HCT116 (cell line): ENCODE data around the gene ACSS3. TPM values are rescaled to one million over a fixed set of nuclear protein-coding genes. Genes with fewer than 3 reads are reported as not detected.

ENCODE experiments used
- ATAC-seq: fragments of 200-7000 bp; cut with Tn5 transposase; 2 replicates; pipeline ENCODE4 v1.9.1; 2020; ENCODE audit warnings: mild to moderate bottlenecking, moderate library complexity
- BruUV-seq: library from RNA; stranded (reverse); fragments of 400-500 nt; replicated peaks from 2 replicates; lab custom pipeline; 2021; lab: Mats Ljungman, UMichigan
- CTCF ChIA-PET: fragments of 300-600 bp; sonication (Branson Sonifier 250); formaldehyde crosslinking; loops from one replicate; lab custom pipeline; 2021; ENCODE audit warnings: antibody characterized with exemption; lab: Charles Lee
- POLR2A ChIA-PET: fragments of 300-600, 350-600 bp; sonication (Branson Sonifier 250); formaldehyde crosslinking; loops from one replicate; lab custom pipeline; 2021; ENCODE audit warnings: antibody characterized with exemption; lab: Charles Lee
- RAD21 ChIA-PET, 2 experiments: fragments of 300-600 bp; sonication (Branson Sonifier 250); formaldehyde crosslinking; loops; one replicate each; lab custom pipeline; 2023; ENCODE audit warnings: low total read pairs in 2 of 2; ENCODE audit not compliant: uncharacterized antibody in 2 of 2, unreplicated experiment in 2 of 2, low non-redundant PET in 1 of 2; lab: Charles Lee
- DNase-seq: peaks from one replicate; pipeline ENCODE4 v3.0.0-alpha.2; 2010; ENCODE audit warnings: low read depth, low spot score
- H2AFZ ChIP-seq: fragments of 200-600 bp; shearing (Covaris generic), sonication (generic); 2 replicates; pipeline ENCODE4 v1.6.1; 2017; ENCODE audit warnings: low read depth, mixed run types, mixed read lengths, antibody characterized with exemption, low read length; ENCODE audit not compliant: poor library complexity, severe bottlenecking
- H3K27ac ChIP-seq: 2 replicates; pipeline ENCODE4 v1.5.1; 2012; ENCODE audit warnings: low read depth, low read length
- H3K27me3 ChIP-seq: fragments of 200-600 bp; sonication (generic); 2 replicates; pipeline ENCODE4 v1.6.1; 2016; ENCODE audit warnings: mixed run types, low read length, mixed read lengths; ENCODE audit not compliant: insufficient read depth
- H3K36me3 ChIP-seq, 2 experiments: fragments of 200-500 bp in 1 of 2; fragments of 200-600 bp in 1 of 2; sonication (Bioruptor generic) in 1 of 2; sonication (generic) in 1 of 2; 2 replicates each; pipeline versions ENCODE4 v1.5.1 to v1.6.1; 2014 to 2016; ENCODE audit warnings: low read length in 2 of 2, inconsistent platforms in 1 of 2, mixed read lengths in 1 of 2, mixed run types in 1 of 2; ENCODE audit not compliant: insufficient read depth in 2 of 2, control insufficient read depth in 1 of 2
- H3K4me1 ChIP-seq, 2 experiments: fragments of 200-600 bp in 1 of 2; sonication (generic) in 1 of 2; 2 replicates each; pipeline versions ENCODE4 v1.5.1 to v1.6.1; 2012 to 2017; ENCODE audit warnings: low read length in 2 of 2, inconsistent platforms in 1 of 2, mild to moderate bottlenecking in 1 of 2, mixed read lengths in 1 of 2, mixed run types in 1 of 2, moderate library complexity in 1 of 2; ENCODE audit not compliant: insufficient read depth in 2 of 2, control insufficient read depth in 1 of 2
- H3K4me2 ChIP-seq: fragments of 200-600 bp; sonication (generic); 2 replicates; pipeline ENCODE4 v1.6.1; 2017; ENCODE audit warnings: mixed run types, low read length, mixed read lengths
- H3K4me3 ChIP-seq, 2 experiments: fragments of 200-600 bp in 1 of 2; sonication (generic) in 1 of 2; replicated peaks in 1 of 2; 2 replicates each; pipeline ENCODE4 v1.5.1; 2011 to 2016; ENCODE audit warnings: low read length in 2 of 2, control low read depth in 1 of 2, low read depth in 1 of 2, mild to moderate bottlenecking in 1 of 2, mixed read lengths in 1 of 2, mixed run types in 1 of 2
- H3K79me2 ChIP-seq: fragments of 200-600 bp; sonication (generic); 2 replicates; pipeline ENCODE4 v1.6.1; 2017; ENCODE audit warnings: mild to moderate bottlenecking, mixed run types, low read length, moderate library complexity, mixed read lengths; ENCODE audit not compliant: insufficient read depth
- H3K9ac ChIP-seq: fragments of 200-600 bp; sonication (generic); 2 replicates; pipeline ENCODE4 v1.6.1; 2016; ENCODE audit warnings: low read length, mixed read lengths
- H3K9me2 ChIP-seq: fragments of 200-600 bp; sonication (generic), shearing (Covaris generic); 2 replicates; pipeline ENCODE4 v1.6.1; 2017; ENCODE audit warnings: mixed run types, mild to moderate bottlenecking, moderate library complexity; ENCODE audit not compliant: insufficient read depth
- H3K9me3 ChIP-seq, 2 experiments: fragments of 200-500 bp in 1 of 2; fragments of 200-600 bp in 1 of 2; sonication (Bioruptor generic) in 1 of 2; sonication (generic) in 1 of 2; 2 replicates each; pipeline ENCODE4 v1.6.1; 2014 to 2017; ENCODE audit warnings: low read length in 2 of 2, mixed read lengths in 2 of 2, inconsistent platforms in 1 of 2, low read depth in 1 of 2, mild to moderate bottlenecking in 1 of 2, mixed run types in 1 of 2, moderate library complexity in 1 of 2; ENCODE audit not compliant: control insufficient read depth in 1 of 2, insufficient read depth in 1 of 2
- H4K20me1 ChIP-seq: fragments of 200-600 bp; sonication (generic), shearing (Covaris generic); 2 replicates; pipeline ENCODE4 v1.6.1; 2017; ENCODE audit warnings: mixed run types, mild to moderate bottlenecking, moderate library complexity; ENCODE audit not compliant: insufficient read depth
- CEBPB ChIP-seq: IDR thresholded peaks from 2 replicates; pipeline ENCODE4 v1.6.1; 2012; ENCODE audit warnings: low read depth
- EGR1 ChIP-seq: IDR thresholded peaks from 2 replicates; pipeline ENCODE4 v1.6.1; 2012; ENCODE audit warnings: low read depth
- EZH2 ChIP-seq: fragments of 200-600 bp; sonication (generic); IDR thresholded peaks from 2 replicates; pipeline ENCODE4 v1.6.1; 2017; ENCODE audit warnings: antibody characterized with exemption, mixed run types
- EZH2phosphoT487 ChIP-seq: fragments of 200-600 bp; IDR thresholded peaks from 2 replicates; pipeline ENCODE4 v1.6.1; 2018; ENCODE audit warnings: antibody characterized with exemption, borderline replicate concordance
- FOSL1 ChIP-seq: IDR thresholded peaks from 2 replicates; pipeline ENCODE4 v1.6.1; 2012; ENCODE audit warnings: low read depth
- POLR2A ChIP-seq: IDR thresholded peaks from 2 replicates; pipeline ENCODE4 v1.7.0; 2011; ENCODE audit warnings: borderline replicate concordance; ENCODE audit not compliant: insufficient read depth, insufficient read length; ENCODE audit errors: extremely low read depth
- POLR2AphosphoS5 ChIP-seq: IDR thresholded peaks from 2 replicates; pipeline ENCODE4 v1.6.1; 2011; ENCODE audit warnings: mild to moderate bottlenecking, low read depth, low read length, moderate library complexity
- RAD21 ChIP-seq: IDR thresholded peaks from 2 replicates; pipeline ENCODE4 v1.6.1; 2012; ENCODE audit warnings: low read depth, mild to moderate bottlenecking
- SIN3A ChIP-seq: IDR thresholded peaks from 2 replicates; pipeline ENCODE4 v1.6.1; 2012; ENCODE audit warnings: low read depth
- SRF ChIP-seq: IDR thresholded peaks from 2 replicates; pipeline ENCODE4 v1.6.1; 2012; ENCODE audit warnings: low read depth
- TCF7L2 ChIP-seq: IDR thresholded peaks from 2 replicates; pipeline ENCODE4 v1.7.0; 2011; ENCODE audit warnings: borderline replicate concordance, inconsistent platforms; ENCODE audit not compliant: insufficient read depth, insufficient read length; ENCODE audit errors: extremely low read depth
- YY1 ChIP-seq: IDR thresholded peaks from 2 replicates; pipeline ENCODE4 v1.6.1; 2011; ENCODE audit warnings: low read length, low read depth, moderate library complexity, mild to moderate bottlenecking; ENCODE audit not compliant: insufficient replicate concordance; ENCODE audit errors: extremely low read depth
- ZBTB33 ChIP-seq: IDR thresholded peaks from 2 replicates; pipeline ENCODE4 v1.6.1; 2011; ENCODE audit warnings: mild to moderate bottlenecking, low read length, moderate library complexity; ENCODE audit not compliant: insufficient replicate concordance; ENCODE audit errors: extremely low read depth
- ZFX ChIP-seq: fragments of 450-650 bp; IDR thresholded peaks from 2 replicates; pipeline ENCODE4 v1.6.1; 2017
- intact Hi-C: fragments of 100-400 bp; cut with micrococcal nuclease; formaldehyde crosslinking; loops from 2 replicates; pipeline ENCODE4 v1.10.0; 2022
- total RNA-seq: library from RNA; stranded (reverse); gene quantifications from one replicate; pipeline ENCODE4 v1.2.1, GENCODE V29; 2021; ENCODE audit not compliant: unreplicated experiment
- TF ChIP-seq, protein P1 (sequence below): IDR thresholded peaks from 2 replicates; pipeline ENCODE4 v1.6.1; 2012

Gene ACSS3
- total RNA-seq, 1 experiment from 2014 or later: 0.30 TPM

DNA sequence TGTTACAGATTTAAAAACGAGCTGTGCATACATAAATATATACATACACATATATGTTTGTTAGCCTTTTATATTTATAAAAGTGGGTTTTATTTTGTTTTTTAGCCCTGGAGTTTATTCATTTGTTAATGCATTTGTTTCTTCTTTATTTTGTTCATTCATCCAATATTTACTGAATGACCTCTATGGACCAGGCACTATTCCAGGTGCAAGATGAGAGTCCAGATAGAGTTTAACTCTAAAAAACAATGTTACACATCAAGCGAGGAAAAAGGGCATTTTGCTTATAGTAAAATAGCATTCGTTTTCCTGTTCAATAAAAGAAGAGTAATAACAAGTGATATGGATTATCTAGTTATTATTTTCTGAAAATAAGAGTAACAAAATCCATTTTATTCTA, 14.2 kb downstream of the ACSS3 start (continued):
- TF ChIP-seq RAD21: no peak
- TF ChIP-seq SIN3A: no peak
- no peak for TF ChIP-seq TCF7L2
- no peak for TF ChIP-seq ZBTB33

DNA sequence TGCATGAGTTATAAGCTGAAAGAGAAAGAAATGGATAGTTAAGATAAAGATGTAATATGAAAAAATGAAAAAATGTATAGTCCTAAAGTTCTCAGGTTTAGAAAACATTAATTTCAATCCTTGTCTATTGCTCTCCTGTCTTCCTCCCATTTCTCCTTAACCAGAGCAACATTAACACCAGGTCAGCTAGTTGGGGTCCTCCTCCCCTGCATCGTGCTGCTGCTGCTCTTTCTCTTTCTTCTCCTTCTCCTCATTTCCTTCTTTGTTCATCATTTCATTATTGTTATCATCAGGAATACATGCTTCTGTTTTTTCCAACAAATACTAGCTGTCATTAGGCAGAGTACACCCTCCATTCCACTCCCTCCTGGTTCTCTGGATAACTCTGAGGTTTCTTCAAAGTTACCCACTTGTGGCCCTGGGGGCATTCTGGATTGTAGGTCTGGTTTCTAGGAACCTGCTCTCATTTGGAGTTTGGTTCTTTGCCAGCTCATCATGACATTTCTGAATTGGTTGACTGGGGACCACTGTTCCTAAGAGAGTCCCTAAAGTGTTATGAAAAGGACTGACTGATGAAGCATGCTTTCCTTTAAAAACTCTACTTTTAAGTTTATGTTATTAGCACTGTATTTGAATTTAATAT, 17.0 kb downstream of the ACSS3 start:
- ATAC-seq: no peak
- Histone ChIP-seq H3K4me1 (no peaks in the 10 kb centered on the region), H3K9me3 (no peaks in the 10 kb centered on the region), H3K9me2 (no peaks in the 10 kb centered on the region), H3K4me2 (no peak overlapping the region), H3K79me2 (no peaks in the 10 kb centered on the region), H4K20me1 (no peaks in the 10 kb centered on the region), H3K9ac (no peak overlapping the region), H3K36me3 (no peaks in the 10 kb centered on the region), H3K27ac (no peak overlapping the region), H2AFZ (no peak overlapping the region), H3K4me3 (no peak overlapping the region), H3K27me3 (0 out of 2 replicates have a peak, but pooled peaks cover 4% of the 10 kb centered on the region)
- POLR2A ChIA-PET: no interaction called here
- no peak for DNase-seq
- TF ChIP-seq SIN3A: no peak
- TF ChIP-seq EGR1: no peak
- TF ChIP-seq YY1: no peak
- no peak for TF ChIP-seq FOSL1
- no peak for TF ChIP-seq EZH2
- TF ChIP-seq CEBPB: no peak
- no peak for TF ChIP-seq POLR2A
- TF ChIP-seq, protein P1, sequence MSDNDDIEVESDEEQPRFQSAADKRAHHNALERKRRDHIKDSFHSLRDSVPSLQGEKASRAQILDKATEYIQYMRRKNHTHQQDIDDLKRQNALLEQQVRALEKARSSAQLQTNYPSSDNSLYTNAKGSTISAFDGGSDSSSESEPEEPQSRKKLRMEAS: no peak
- no peak for TF ChIP-seq POLR2AphosphoS5
- no peak for TF ChIP-seq SRF
- no peak for TF ChIP-seq EZH2phosphoT487
- TF ChIP-seq RAD21: no peak
- no peak for TF ChIP-seq ZFX
- RAD21 ChIA-PET: no interaction called here
- BruUV-seq: no TSS peak
- intact Hi-C loops: no loop called here
- CTCF ChIA-PET: no interaction called here
